Adrenal gland (tissue), 12 donors: ENCODE data around the gene CPM. TPM values are rescaled to one million over a fixed set of nuclear protein-coding genes. Genes with fewer than 3 reads are reported as not detected.

Source experiments
- DNase-seq, 7 donors: peaks; one replicate each; pipeline ENCODE4 v3.0.0-alpha.2; 2019 to 2020
- H3K27ac ChIP-seq, 5 donors: fragments of 200-600 bp; sonication (generic) in 4 of 5; 1 replicate in 3 of 5; 2 replicates in 2 of 5; pipeline versions ENCODE4 v1.5.1 to v1.8.0; 2016 to 2020; ENCODE audit warnings: mild to moderate bottlenecking in 1 of 5
- H3K27me3 ChIP-seq: fragments of 200-600 bp; 2 replicates; pipeline ENCODE4 v1.8.0; 2021
- H3K36me3 ChIP-seq, 2 donors: fragments of 200-600 bp; replicated peaks in 1 of 2; 1 replicate in 1 of 2; 2 replicates in 1 of 2; pipeline versions ENCODE4 v1.5.1 to v1.8.0; 2018 to 2022
- H3K4me1 ChIP-seq, 2 donors: fragments of 200-600 bp; replicated peaks in 1 of 2; 1 replicate in 1 of 2; 2 replicates in 1 of 2; pipeline versions ENCODE4 v1.5.1 to v1.8.0; 2018 to 2021
- H3K4me3 ChIP-seq, 4 donors: fragments of 200-600 bp; sonication (generic) in 3 of 4; one replicate each; pipeline ENCODE4 v1.5.1; 2016 to 2018
- H3K9me3 ChIP-seq, 3 donors: fragments of 200-600 bp; sonication (generic) in 1 of 3; replicated peaks in 1 of 3; 1 replicate in 2 of 3; 2 replicates in 1 of 3; pipeline versions ENCODE4 v1.5.1 to v1.8.0; 2016 to 2021
- CTCF ChIP-seq, 6 experiments: fragments of 450-650 bp in 4 of 6; fragments of 200-600 bp in 2 of 6; sonication (generic) in 1 of 6; IDR thresholded peaks; 1 replicate in 5 of 6; 2 replicates in 1 of 6; pipeline versions ENCODE4 v1.5.1 to v1.8.0; 2016 to 2021; ENCODE audit warnings: antibody characterized with exemption in 6 of 6, mild to moderate bottlenecking in 2 of 6, moderate library complexity in 1 of 6
- POLR2A ChIP-seq, 2 donors: fragments of 450-650 bp; IDR thresholded peaks; one replicate each; pipeline ENCODE4 v1.6.1; 2017; ENCODE audit warnings: antibody characterized with exemption in 2 of 2, mild to moderate bottlenecking in 2 of 2, moderate library complexity in 1 of 2
- WGBS, 4 donors: extraction: QIAGEN DNeasy Blood & Tissue Kit in 2 of 4; methylation state at CpG; one replicate each; pipeline versions ENCODE4 v1.1.5 to v1.1.7; 2013 to 2017; 5-methylcytosine and 5-hydroxymethylcytosine counted together
- intact Hi-C, 2 donors: fragments of 100-400 bp; cut with DNase I; formaldehyde crosslinking; loops; one replicate each; pipeline versions ENCODE4 v1.14.1 to v1.15.0; 2022 to 2023
- polyA plus RNA-seq, 3 donors: library from polyadenylated mRNA; stranded (reverse); fragments of 200-250 nt in 2 of 3; fragments of 350-450 nt in 1 of 3; fragmentation: Illumina TruSeq in 1 of 3; extraction: RNeasy Lipid Tissue Mini Kit (QIAGEN cat#74804) in 1 of 3; gene quantifications; one replicate each; pipeline ENCODE4 v1.2.3, GENCODE V29; 2013 to 2014
- total RNA-seq, 9 donors: library from RNA; depleted of rRNA in 4 of 9; stranded (reverse); fragments of >200 nt in 4 of 9; fragments of 120-200 nt in 1 of 9; fragmentation: NEBNext Ultra II Directional in 1 of 9; extraction: Animal tissue kit (Norgen Biotek cat#: 25700) in 1 of 9; gene quantifications; one replicate each; pipeline versions ENCODE4 v1.1.0 to v1.2.4, GENCODE V29; 2013 to 2023
- donor health status: healthy with polysubstance abuse.
- donor health status: Bipolar disorder and iron deficiency.
- donor health status: DM: yes; HTN: yes; CAD: no.
- donor health status: DM: no; HTN: no; CAD: no.
- donor health status: DM: no; HTN: no; CAD: no.
- donor health status: DM: yes; HTN: yes; CAD: no.

Gene CPM
- total and polyA plus RNA-seq, 12 donors: 10.8 to 170 (median 53.5) TPM

GRCh38 chr12:68901551-68901950, 31.4 kb downstream of the CPM start:
- Histone ChIP-seq H3K4me3 (no peak overlapping the region), H3K4me1 (peaks cover 12 to 18% of the 10 kb centered on the region in 2 donors), H3K27ac (no peak overlapping the region), H3K27me3 (no peaks in the 10 kb centered on the region), H3K9me3 (no peaks in the 10 kb centered on the region), H3K36me3 (no peaks in the 10 kb centered on the region)
- 84 to 91% (median 87%) methylated on average over 2 of the region's 2 CpGs for WGBS, 4 donors
- TF ChIP-seq POLR2A (IDR thresholded peaks at IDR 0.05) (no peak), CTCF (IDR thresholded peaks at IDR 0.05) (no peak)
- no peak for DNase-seq
- intact Hi-C loops: no loop called here

- no peaks in the 10 kb centered on the region for H3K27me3 ChIP-seq
- no peak overlapping the region for H3K4me3 ChIP-seq
- 89 to 95% (median 93%) methylated on average over 2 of the region's 2 CpGs for WGBS, 4 donors
- H3K27ac ChIP-seq: no peak overlapping the region
- peaks cover 12 to 19% of the 10 kb centered on the region in 2 donors for H3K4me1 ChIP-seq
- intact Hi-C loops: no loop called here
- DNase-seq: no peak
- no peak for TF ChIP-seq POLR2A (IDR thresholded peaks at IDR 0.05)
- no peak for TF ChIP-seq CTCF (IDR thresholded peaks at IDR 0.05)
- H3K36me3 ChIP-seq: no peaks in the 10 kb centered on the region
- H3K9me3 ChIP-seq: no peaks in the 10 kb centered on the region
Observed at GRCh38 chr12:68901145-68901544, 31.8 kb downstream of the CPM start.

GRCh38 chr12:68900241-68900640, 32.7 kb downstream of the CPM start:
- Histone ChIP-seq H3K9me3 (no peaks in the 10 kb centered on the region), H3K27me3 (no peaks in the 10 kb centered on the region), H3K4me3 (no peak overlapping the region), H3K27ac (no peak overlapping the region), H3K36me3 (no peaks in the 10 kb centered on the region), H3K4me1 (peaks cover 12 to 19% of the 10 kb centered on the region in 2 donors)
- TF ChIP-seq CTCF (IDR thresholded peaks at IDR 0.05): no peak
- TF ChIP-seq POLR2A (IDR thresholded peaks at IDR 0.05): no peak
- WGBS, 4 donors: 42 to 65% (median 44%) methylated on average over 2 of the region's 2 CpGs
- DNase-seq: no peak
- intact Hi-C loops: no loop called here

GRCh38 chr12:68899251-68899771, 33.7 kb downstream of the CPM start:
- H3K27ac ChIP-seq: no peak overlapping the region
- intact Hi-C loops: no loop called here
- no peak overlapping the region for H3K4me3 ChIP-seq
- TF ChIP-seq POLR2A (IDR thresholded peaks at IDR 0.05): no peak
- peak; percentile 7 to 49 (median 40) for TF ChIP-seq CTCF (IDR thresholded peaks at IDR 0.05)
- no peaks in the 10 kb centered on the region for H3K9me3 ChIP-seq
- H3K4me1 ChIP-seq: peaks cover 12 to 19% of the 10 kb centered on the region in 2 donors
- no peaks in the 10 kb centered on the region for H3K36me3 ChIP-seq
- no peaks in the 10 kb centered on the region for H3K27me3 ChIP-seq
- DNase-seq: peak; percentile 45 to 80 (median 72)
- 44 to 58% (median 53%) methylated on average over 4 of the region's 4 CpGs for WGBS, 4 donors
